ENCODE results near the gene SLC6A17.

Gene SLC6A17

GRCh38 chr1:110224240-110224995 lies 74.1 kb downstream of the SLC6A17 start:
- no peaks in the 10 kb centered on the region for H3K9me3 ChIP-seq (ENCODE audit: control insufficient read depth, low read length)
- H3K27ac ChIP-seq, result no peak overlapping the region
- H2AFZ ChIP-seq, result no peak overlapping the region
- H3K4me2 ChIP-seq (ENCODE audit: low read length), result no peak overlapping the region
- no peaks in the 10 kb centered on the region for H3K36me3 ChIP-seq (ENCODE audit: control insufficient read depth, insufficient read depth, low read length)
- no peak overlapping the region for H3K4me3 ChIP-seq (ENCODE audit: low read depth, low read length)
- H3K4me1 ChIP-seq, result no peaks in the 10 kb centered on the region
- no peak for TF ChIP-seq CTCF (IDR thresholded peaks at IDR 0.05)
- no peak overlapping the region for H3K9ac ChIP-seq
- H3K27me3 ChIP-seq (ENCODE audit: control insufficient read depth, insufficient read depth, low read length), result no peaks in the 10 kb centered on the region
- no peaks in the 10 kb centered on the region for H3K79me2 ChIP-seq

GRCh38 chr1:110225212-110225611 lies 74.9 kb downstream of the SLC6A17 start:
- Histone ChIP-seq H3K4me3 (ENCODE audit: low read depth, low read length) (no peak overlapping the region), H2AFZ (no peak overlapping the region), H3K9ac (no peak overlapping the region), H3K4me2 (ENCODE audit: low read length) (no peak overlapping the region), H3K27ac (no peak overlapping the region), H3K9me3 (ENCODE audit: control insufficient read depth, low read length) (no peaks in the 10 kb centered on the region), H3K79me2 (no peaks in the 10 kb centered on the region), H3K27me3 (ENCODE audit: control insufficient read depth, insufficient read depth, low read length) (no peaks in the 10 kb centered on the region), H3K4me1 (no peaks in the 10 kb centered on the region), H3K36me3 (ENCODE audit: control insufficient read depth, insufficient read depth, low read length) (no peaks in the 10 kb centered on the region)
- TF ChIP-seq CTCF (IDR thresholded peaks at IDR 0.05), result no peak

GRCh38 chr1:110225756-110226404 lies 75.6 kb downstream of the SLC6A17 start:
- Histone ChIP-seq H3K79me2 (no peaks in the 10 kb centered on the region), H3K27ac (no peak overlapping the region), H3K4me1 (no peaks in the 10 kb centered on the region), H3K9me3 (ENCODE audit: control insufficient read depth, low read length) (no peaks in the 10 kb centered on the region), H3K36me3 (ENCODE audit: control insufficient read depth, insufficient read depth, low read length) (no peaks in the 10 kb centered on the region), H3K9ac (no peak overlapping the region), H3K4me3 (ENCODE audit: low read depth, low read length) (no peak overlapping the region), H2AFZ (no peak overlapping the region), H3K4me2 (ENCODE audit: low read length) (no peak overlapping the region), H3K27me3 (ENCODE audit: control insufficient read depth, insufficient read depth, low read length) (no peaks in the 10 kb centered on the region)
- TF ChIP-seq CTCF (IDR thresholded peaks at IDR 0.05), result no peak

GRCh38 chr1:110227774-110228173 lies 77.5 kb downstream of the SLC6A17 start:
- Histone ChIP-seq H3K9ac (no peak overlapping the region), H3K4me1 (no peaks in the 10 kb centered on the region), H3K4me2 (ENCODE audit: low read length) (no peak overlapping the region), H3K79me2 (no peaks in the 10 kb centered on the region), H3K27me3 (ENCODE audit: control insufficient read depth, insufficient read depth, low read length) (no peaks in the 10 kb centered on the region), H3K4me3 (ENCODE audit: low read depth, low read length) (no peak overlapping the region), H3K27ac (no peak overlapping the region), H3K36me3 (ENCODE audit: control insufficient read depth, insufficient read depth, low read length) (no peaks in the 10 kb centered on the region), H3K9me3 (ENCODE audit: control insufficient read depth, low read length) (no peaks in the 10 kb centered on the region), H2AFZ (no peak overlapping the region)
- no peak for TF ChIP-seq CTCF (IDR thresholded peaks at IDR 0.05)
